Neuronal stem cell (in vitro differentiated cells): ENCODE results near the gene HGS.

ENCODE experiments used
- DNase-seq: peaks from one replicate; pipeline ENCODE4 v3.0.0-alpha.2; 2013; ENCODE audit warnings: low spot score
- H2AFZ ChIP-seq: one replicate; pipeline ENCODE4 v1.6.1; 2013; ENCODE audit warnings: mild to moderate bottlenecking, low read length, inconsistent platforms
- H2AK5ac ChIP-seq: 2 replicates; pipeline ENCODE4 v1.6.1; 2013; ENCODE audit warnings: low read depth, mild to moderate bottlenecking, inconsistent platforms, low read length, moderate library complexity, mixed read lengths
- H2BK120ac ChIP-seq: 2 replicates; pipeline ENCODE4 v1.6.1; 2013; ENCODE audit warnings: low read depth, mild to moderate bottlenecking, inconsistent platforms, low read length, moderate library complexity, mixed read lengths
- H2BK12ac ChIP-seq: one replicate; pipeline ENCODE4 v1.6.1; 2013; ENCODE audit warnings: low read length, inconsistent platforms
- H2BK15ac ChIP-seq: 2 replicates; pipeline ENCODE4 v1.6.1; 2013; ENCODE audit warnings: mild to moderate bottlenecking, low read length, inconsistent platforms, mixed read lengths
- H2BK5ac ChIP-seq: one replicate; pipeline ENCODE4 v1.6.1; 2013; ENCODE audit warnings: inconsistent platforms, mild to moderate bottlenecking, low read length, moderate library complexity
- H3K14ac ChIP-seq: one replicate; pipeline ENCODE4 v1.6.1; 2013; ENCODE audit warnings: low read length, inconsistent platforms
- H3K18ac ChIP-seq: 2 replicates; pipeline ENCODE4 v1.6.1; 2013; ENCODE audit warnings: low read length, inconsistent platforms
- H3K23ac ChIP-seq: 2 replicates; pipeline ENCODE4 v1.6.1; 2013; ENCODE audit warnings: low read depth, mild to moderate bottlenecking, mixed read lengths, low read length, inconsistent platforms; ENCODE audit not compliant: poor library complexity
- H3K27ac ChIP-seq: replicated peaks from 3 replicates; pipeline ENCODE4 v1.5.1; 2013; ENCODE audit warnings: low read length, inconsistent platforms
- H3K27me3 ChIP-seq, 3 experiments: 2 replicates each; pipeline ENCODE4 v1.6.1; 2013; ENCODE audit warnings: low read length in 3 of 3, mild to moderate bottlenecking in 2 of 3, inconsistent platforms in 1 of 3, low read depth in 1 of 3, mixed read lengths in 1 of 3, moderate library complexity in 1 of 3; ENCODE audit not compliant: control insufficient read depth in 3 of 3, insufficient read depth in 3 of 3
- H3K36me3 ChIP-seq, 2 donors: replicated peaks in 1 of 2; 2 replicates each; pipeline ENCODE4 v1.6.1; 2013; ENCODE audit warnings: low read length in 2 of 2; ENCODE audit not compliant: control insufficient read depth in 2 of 2, insufficient read depth in 2 of 2
- H3K4ac ChIP-seq: 2 replicates; pipeline ENCODE4 v1.6.1; 2013; ENCODE audit warnings: inconsistent platforms, mild to moderate bottlenecking, low read length, moderate library complexity
- H3K4me1 ChIP-seq, 2 donors: 1 replicate in 1 of 2; 2 replicates in 1 of 2; pipeline ENCODE4 v1.6.1; 2013; ENCODE audit warnings: low read length in 2 of 2, low read depth in 1 of 2; ENCODE audit not compliant: control insufficient read depth in 2 of 2, insufficient read depth in 1 of 2
- H3K4me2 ChIP-seq: one replicate; pipeline ENCODE4 v1.6.1; 2013; ENCODE audit warnings: mild to moderate bottlenecking, low read length, inconsistent platforms; ENCODE audit not compliant: insufficient read depth, poor library complexity, severe bottlenecking
- H3K4me3 ChIP-seq, 2 donors: 2 replicates each; pipeline ENCODE4 v1.5.1; 2013; ENCODE audit warnings: low read length in 2 of 2, mild to moderate bottlenecking in 2 of 2, inconsistent platforms in 1 of 2, moderate library complexity in 1 of 2
- H3K79me1 ChIP-seq: one replicate; pipeline ENCODE4 v1.6.1; 2013; ENCODE audit warnings: low read depth, mild to moderate bottlenecking, inconsistent platforms, low read length, moderate library complexity
- H3K9ac ChIP-seq: one replicate; pipeline ENCODE4 v1.6.1; 2013; ENCODE audit warnings: mild to moderate bottlenecking, low read depth, low read length, inconsistent platforms; ENCODE audit not compliant: poor library complexity
- H3K9me3 ChIP-seq, 2 donors: replicated peaks in 1 of 2; 2 replicates each; pipeline versions ENCODE3 to v1.6.1; 2013; ENCODE audit warnings: low read length in 2 of 2, mild to moderate bottlenecking in 2 of 2, inconsistent platforms in 1 of 2, low read depth in 1 of 2, mixed read lengths in 1 of 2, moderate library complexity in 1 of 2; ENCODE audit not compliant: control insufficient read depth in 2 of 2, insufficient read depth in 1 of 2
- H4K8ac ChIP-seq: one replicate; pipeline ENCODE4 v1.6.1; 2013; ENCODE audit warnings: low read depth, mild to moderate bottlenecking, inconsistent platforms, low read length, moderate library complexity
- H4K91ac ChIP-seq: one replicate; pipeline ENCODE4 v1.6.1; 2013; ENCODE audit warnings: low read length, low read depth, mild to moderate bottlenecking, inconsistent platforms; ENCODE audit not compliant: poor library complexity
- WGBS, 2 donors: extraction: QIAGEN DNeasy Blood & Tissue Kit; methylation state at CpG; one replicate each; pipeline ENCODE4 v1.1.7; 2013; ENCODE audit warnings: missing lambda C conversion rate in 2 of 2, mixed read lengths in 1 of 2; ENCODE audit not compliant: insufficient read length in 2 of 2, insufficient replicate concordance in 1 of 2; ENCODE audit errors: extremely low coverage in 2 of 2; 5-methylcytosine and 5-hydroxymethylcytosine counted together

HGS gene

GRCh38 chr17:81707725-81708646 is 24.2 kb downstream of the HGS start:
- peak overlapping the region; percentile 62 for H3K23ac ChIP-seq
- H3K4me3 ChIP-seq = peak overlapping the region in 1 of 2 donors; percentile 13
- peak overlapping the region; percentile 17 for H3K14ac ChIP-seq
- peaks cover 21% of the 10 kb centered on the region for H3K79me1 ChIP-seq
- peaks cover 30 to 47% of the 10 kb centered on the region in 2 donors for H3K36me3 ChIP-seq
- peak overlapping the region; percentile 72 for H2BK5ac ChIP-seq
- H3K27me3 ChIP-seq = peaks cover 0 to 14% (median 0%) of the 10 kb centered on the region in 3 experiments
- no peak overlapping the region for H3K4me2 ChIP-seq
- no peak overlapping the region for H2BK120ac ChIP-seq
- no peak overlapping the region for H2BK15ac ChIP-seq
- no peaks in the 10 kb centered on the region for H3K9me3 ChIP-seq
- no peak overlapping the region for H4K91ac ChIP-seq
- H2AFZ ChIP-seq = no peak overlapping the region
- no peak overlapping the region for H3K27ac ChIP-seq
- H2AK5ac ChIP-seq = no peak overlapping the region
- no peak overlapping the region for H3K9ac ChIP-seq
- H3K4ac ChIP-seq = no peak overlapping the region
- peaks cover 15 to 22% of the 10 kb centered on the region in 2 donors for H3K4me1 ChIP-seq
- no peak overlapping the region for H2BK12ac ChIP-seq
- no peak for DNase-seq
- peak overlapping the region; percentile 2 for H4K8ac ChIP-seq
- no CpG with 5 or more reads among the region's 25 CpGs for WGBS, 2 donors
- no peak overlapping the region for H3K18ac ChIP-seq

GRCh38 chr17:81708739-81709185 is 25.0 kb downstream of the HGS start:
- Histone ChIP-seq H3K9me3 (no peaks in the 10 kb centered on the region), H2AFZ (no peak overlapping the region), H3K36me3 (peaks cover 30 to 47% of the 10 kb centered on the region in 2 donors), H3K4me1 (peaks cover 23 to 29% of the 10 kb centered on the region in 2 donors), H2AK5ac (no peak overlapping the region), H3K9ac (no peak overlapping the region), H4K8ac (no peak overlapping the region), H4K91ac (no peak overlapping the region), H2BK120ac (no peak overlapping the region), H2BK12ac (no peak overlapping the region), H3K27me3 (peaks cover 0 to 14% (median 0%) of the 10 kb centered on the region in 3 experiments), H3K4me3 (no peak overlapping the region), H3K79me1 (peaks cover 23% of the 10 kb centered on the region), H3K4me2 (no peak overlapping the region), H3K18ac (no peak overlapping the region), H3K14ac (no peak overlapping the region), H2BK15ac (no peak overlapping the region), H3K23ac (no peak overlapping the region), H3K27ac (no peak overlapping the region), H2BK5ac (no peak overlapping the region), H3K4ac (no peak overlapping the region)
- no peak for DNase-seq
- no CpG with 5 or more reads among the region's 17 CpGs for WGBS, 2 donors

- Histone ChIP-seq H3K36me3 (peaks cover 21 to 43% of the 10 kb centered on the region in 2 donors), H3K4me2 (peak overlapping the region; percentile 18), H2BK15ac (no peak overlapping the region), H3K27ac (no peak overlapping the region), H2AK5ac (peak overlapping the region; percentile 18), H2AFZ (no peak overlapping the region), H3K9me3 (no peaks in the 10 kb centered on the region), H3K18ac (peak overlapping the region; percentile 29), H3K79me1 (peaks cover 24% of the 10 kb centered on the region), H4K8ac (no peak overlapping the region), H3K23ac (no peak overlapping the region), H2BK12ac (no peak overlapping the region), H3K27me3 (peaks cover 0 to 14% (median 0%) of the 10 kb centered on the region in 3 experiments), H3K9ac (peak overlapping the region; percentile 70), H4K91ac (no peak overlapping the region), H2BK120ac (no peak overlapping the region), H2BK5ac (no peak overlapping the region), H3K14ac (no peak overlapping the region), H3K4ac (no peak overlapping the region), H3K4me3 (peak overlapping the region in 1 of 2 donors; percentile 81), H3K4me1 (peaks cover 21 to 26% of the 10 kb centered on the region in 2 donors)
- no peak for DNase-seq
- WGBS, 2 donors = no CpG with 5 or more reads among the region's 29 CpGs
Observed at GRCh38 chr17:81710514-81711308, 26.9 kb downstream of the HGS start.
